GM12878 (cell line): Measurements from ENCODE around the gene SSX2IP. TPM values are rescaled to one million over a fixed set of nuclear protein-coding genes. Genes with fewer than 3 reads are reported as not detected.

Source experiments
- ATAC-seq: fragments of 200-7000 bp; cut with Tn5 transposase; 3 replicates; pipeline ENCODE4 v1.9.1; 2020; ENCODE audit warnings: mild to moderate bottlenecking, moderate library complexity
- BruUV-seq: library from RNA; stranded (reverse); fragments of 400-500 nt; replicated peaks from 2 replicates; lab custom pipeline; 2021; lab: Mats Ljungman, UMichigan
- CTCF ChIA-PET: fragments of 300-600 bp; sonication (Branson Sonifier 250); formaldehyde crosslinking; extraction: SDS; loops from one replicate; lab custom pipeline; 2021; ENCODE audit warnings: inconsistent platforms; lab: Yijun Ruan, JAX
- POLR2A ChIA-PET: fragments of 350-600 bp; formaldehyde crosslinking; extraction: SDS; loops from one replicate; lab custom pipeline; 2021; ENCODE audit warnings: inconsistent platforms; lab: Charles Lee
- RAD21 ChIA-PET: fragments of 300-600 bp; sonication (Branson Sonifier 250); formaldehyde crosslinking; loops from one replicate; lab custom pipeline; 2023; ENCODE audit warnings: antibody characterized with exemption; ENCODE audit not compliant: unreplicated experiment; lab: Charles Lee
- SMC1A ChIA-PET: fragments of 300-600 bp; sonication (Branson Sonifier 250); formaldehyde crosslinking; loops from one replicate; lab custom pipeline; 2023; ENCODE audit not compliant: unreplicated experiment, uncharacterized antibody; lab: Charles Lee
- DNase-seq: peaks from one replicate; pipeline ENCODE4 v3.0.0-alpha.2; 2011; ENCODE audit warnings: low read depth, low spot score
- FAIRE-seq: peaks from 3 replicates; lab custom pipeline; 2011; peaks lifted over from hg19 to GRCh38; lab: Jason Lieb, UNC
- H2AFZ ChIP-seq: 2 replicates; pipeline ENCODE4 v1.6.0; 2011; ENCODE audit warnings: low read depth, low read length, control low read depth; ENCODE audit not compliant: control insufficient read depth
- H3K27ac ChIP-seq: 2 replicates; pipeline ENCODE4 v1.5.1; 2011; ENCODE audit warnings: control low read depth; ENCODE audit not compliant: control insufficient read depth, insufficient read depth
- H3K27me3 ChIP-seq, 2 experiments: replicated peaks in 1 of 2; 2 replicates each; pipeline versions ENCODE4 v1.6.0 to v1.6.1; 2011; ENCODE audit warnings: low read length in 1 of 2; ENCODE audit not compliant: control insufficient read depth in 2 of 2, insufficient read depth in 2 of 2
- H3K36me3 ChIP-seq, 2 experiments: 2 replicates each; pipeline ENCODE4 v1.5.1; 2011; ENCODE audit warnings: low read length in 1 of 2; ENCODE audit not compliant: control insufficient read depth in 2 of 2, insufficient read depth in 2 of 2
- H3K4me1 ChIP-seq: 2 replicates; pipeline ENCODE4 v1.6.1; 2011; ENCODE audit warnings: mild to moderate bottlenecking, low read length, moderate library complexity, mixed read lengths; ENCODE audit not compliant: control insufficient read depth, insufficient read depth
- H3K4me2 ChIP-seq: 2 replicates; pipeline ENCODE4 v1.6.0; 2011; ENCODE audit warnings: control low read depth; ENCODE audit not compliant: control insufficient read depth, insufficient read depth
- H3K4me3 ChIP-seq: fragments of 200-600 bp; sonication (generic); 2 replicates; pipeline ENCODE4 v1.5.1; 2016
- H3K79me2 ChIP-seq: 2 replicates; pipeline ENCODE4 v1.6.0; 2011; ENCODE audit warnings: low read length; ENCODE audit not compliant: control insufficient read depth, insufficient read depth
- H3K9ac ChIP-seq: 2 replicates; pipeline ENCODE4 v1.8.0; 2011; ENCODE audit warnings: low read length, control low read depth, mixed read lengths; ENCODE audit not compliant: control insufficient read depth, insufficient read depth
- H3K9me3 ChIP-seq: replicated peaks from 3 replicates; pipeline ENCODE4 v1.5.1; 2011; ENCODE audit warnings: mild to moderate bottlenecking, low read length; ENCODE audit not compliant: control insufficient read depth, insufficient read depth
- H4K20me1 ChIP-seq: 2 replicates; pipeline ENCODE4 v1.6.0; 2011; ENCODE audit not compliant: control insufficient read depth, insufficient read depth
- BHLHE40 ChIP-seq, 2 experiments: fragments of 450-650 bp in 1 of 2; IDR thresholded peaks; 2 replicates each; pipeline ENCODE4 v1.6.1; 2011 to 2017; ENCODE audit warnings: low read depth in 2 of 2, borderline replicate concordance in 1 of 2, improper control_type of control experiment in 1 of 2, low read length in 1 of 2, mild to moderate bottlenecking in 1 of 2
- BMI1 ChIP-seq: fragments of 450-650 bp; IDR thresholded peaks from 2 replicates; pipeline ENCODE4 v1.6.1; 2016; ENCODE audit warnings: mild to moderate bottlenecking, moderate library complexity, borderline replicate concordance
- CBX5 ChIP-seq: sonication (generic); IDR thresholded peaks from 2 replicates; pipeline ENCODE4 v1.6.1; 2016; ENCODE audit warnings: low read depth, moderate library complexity, mild to moderate bottlenecking, inconsistent platforms
- GATAD2B ChIP-seq: fragments of 450-650 bp; conservative IDR thresholded peaks from 2 replicates; pipeline ENCODE4 v1.6.1; 2017; ENCODE audit warnings: low read depth, mild to moderate bottlenecking, moderate library complexity
- IKZF1 ChIP-seq: fragments of 450-650 bp; conservative IDR thresholded peaks from 2 replicates; pipeline ENCODE4 v1.6.1; 2017; ENCODE audit warnings: antibody characterized with exemption, mild to moderate bottlenecking
- KLF5 ChIP-seq: fragments of 450-650 bp; IDR thresholded peaks from 2 replicates; pipeline ENCODE4 v1.6.1; 2014; ENCODE audit warnings: mild to moderate bottlenecking; ENCODE audit not compliant: partially characterized antibody
- MEF2A ChIP-seq: IDR thresholded peaks from 2 replicates; pipeline ENCODE4 v1.6.1; 2011; ENCODE audit warnings: low read depth, mild to moderate bottlenecking, low read length, moderate library complexity; ENCODE audit not compliant: insufficient read depth
- RFX5 ChIP-seq: IDR thresholded peaks from 2 replicates; pipeline ENCODE4 v1.6.1; 2011; ENCODE audit warnings: low read depth, low read length, improper control_type of control experiment
- SIX5 ChIP-seq: IDR thresholded peaks from 2 replicates; pipeline ENCODE4 v1.6.1; 2011; ENCODE audit warnings: mild to moderate bottlenecking, low read depth, low read length, moderate library complexity; ENCODE audit not compliant: severe bottlenecking
- YBX1 ChIP-seq: fragments of 450-650 bp; IDR thresholded peaks from 2 replicates; pipeline ENCODE4 v1.6.1; 2016; ENCODE audit warnings: antibody characterized with exemption
- ZSCAN29 ChIP-seq: fragments of 450-650 bp; IDR thresholded peaks from 2 replicates; pipeline ENCODE4 v1.6.1; 2017; ENCODE audit warnings: mild to moderate bottlenecking, moderate library complexity
- WGBS: methylation state at CpG from one replicate; pipeline ENCODE4 v1.1.6; 2016; ENCODE audit warnings: low lambda C conversion rate; ENCODE audit not compliant: insufficient replicate concordance, insufficient coverage; ENCODE audit errors: missing lambda C conversion rate; 5-methylcytosine and 5-hydroxymethylcytosine counted together
- in situ Hi-C: fragments of 300-500 bp; cut with MboI; formaldehyde crosslinking; loops from 9 replicates; pipeline ENCODE4 v1.14.3; 2018; ENCODE audit warnings: mixed read lengths
- intact Hi-C: fragments of 100-400 bp; cut with micrococcal nuclease; formaldehyde crosslinking; loops from one replicate; pipeline ENCODE4 v1.14.2; 2022; ENCODE audit not compliant: unreplicated experiment
- polyA plus RNA-seq, 11 experiments: library from polyadenylated mRNA; depleted of rRNA in 4 of 11; unstranded in 6 of 11; stranded (reverse) in 5 of 11; fragments of >200 nt; fragmentation: Nextera tagmentation in 4 of 11; fragmentation: Illumina TruSeq in 1 of 11; extraction: Ambion mirVana in 4 of 11; extraction: Trizol in 1 of 11; gene quantifications; 1 replicate in 1 of 11; 2 replicates in 10 of 11; pipeline versions ENCODE4 v1.2.1 to v1.2.3, GENCODE V29; 2011 to 2016; ENCODE audit warnings: inconsistent platforms in 2 of 11, missing spikeins in 2 of 11, low read depth in 1 of 11
- total RNA-seq, 4 experiments: library from RNA; depleted of rRNA in 3 of 4; stranded (reverse); fragments of >200 nt in 3 of 4; fragmentation: Illumina TruSeq in 1 of 4; extraction: Trizol in 1 of 4; gene quantifications; 2 replicates each; pipeline versions ENCODE4 v1.2.1 to v1.2.3, GENCODE V29; 2013 to 2021
- TF ChIP-seq, protein P1 (sequence below): fragments of 450-650 bp; IDR thresholded peaks from 2 replicates; pipeline ENCODE4 v1.6.1; 2018; ENCODE audit warnings: borderline replicate concordance, mild to moderate bottlenecking; ENCODE audit not compliant: partially characterized antibody
- TF ChIP-seq, protein P2 (sequence below): fragments of 450-650 bp; formaldehyde crosslinking; IDR thresholded peaks from 2 replicates; pipeline ENCODE4 v1.5.0; 2022; ENCODE audit warnings: mild to moderate bottlenecking, missing genetic modification characterization

The SSX2IP gene
- total and polyA plus RNA-seq, 10 of the 15 experiments (the other 5 are each of a cell fraction or from before 2014, with no cell fraction given), result 3.3 to 14.0 (median 10.4) TPM

DNA sequence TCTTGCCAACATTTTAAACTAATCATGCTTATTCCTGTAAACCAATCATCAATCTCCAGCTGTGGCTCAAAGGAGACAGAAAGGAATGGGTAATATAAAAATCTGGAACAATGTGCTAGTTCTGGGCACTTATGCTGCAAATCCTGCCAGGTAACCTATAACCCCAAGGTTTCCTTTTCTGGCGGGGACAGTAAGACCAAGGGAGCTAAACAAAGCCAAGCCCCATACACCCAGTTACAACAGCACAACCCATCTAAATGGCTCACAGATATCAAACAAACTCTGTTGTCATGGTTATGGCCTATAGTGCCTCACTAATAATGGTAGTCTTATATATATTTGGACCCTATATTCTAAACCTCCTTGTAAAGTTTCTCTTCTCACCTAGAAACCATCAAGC lies 79.2 kb downstream of the SSX2IP start (continued):
- TF ChIP-seq, protein P1, sequence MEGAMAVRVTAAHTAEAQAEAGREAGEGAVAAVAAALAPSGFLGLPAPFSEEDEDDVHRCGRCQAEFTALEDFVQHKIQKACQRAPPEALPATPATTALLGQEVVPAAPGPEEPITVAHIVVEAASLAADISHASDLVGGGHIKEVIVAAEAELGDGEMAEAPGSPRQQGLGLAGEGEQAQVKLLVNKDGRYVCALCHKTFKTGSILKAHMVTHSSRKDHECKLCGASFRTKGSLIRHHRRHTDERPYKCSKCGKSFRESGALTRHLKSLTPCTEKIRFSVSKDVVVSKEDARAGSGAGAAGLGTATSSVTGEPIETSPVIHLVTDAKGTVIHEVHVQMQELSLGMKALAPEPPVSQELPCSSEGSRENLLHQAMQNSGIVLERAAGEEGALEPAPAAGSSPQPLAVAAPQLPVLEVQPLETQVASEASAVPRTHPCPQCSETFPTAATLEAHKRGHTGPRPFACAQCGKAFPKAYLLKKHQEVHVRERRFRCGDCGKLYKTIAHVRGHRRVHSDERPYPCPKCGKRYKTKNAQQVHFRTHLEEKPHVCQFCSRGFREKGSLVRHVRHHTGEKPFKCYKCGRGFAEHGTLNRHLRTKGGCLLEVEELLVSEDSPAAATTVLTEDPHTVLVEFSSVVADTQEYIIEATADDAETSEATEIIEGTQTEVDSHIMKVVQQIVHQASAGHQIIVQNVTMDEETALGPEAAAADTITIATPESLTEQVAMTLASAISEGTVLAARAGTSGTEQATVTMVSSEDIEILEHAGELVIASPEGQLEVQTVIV, result no peak
- TF ChIP-seq KLF5 (no peak), ZSCAN29 (no peak)
- TF ChIP-seq, protein P2, sequence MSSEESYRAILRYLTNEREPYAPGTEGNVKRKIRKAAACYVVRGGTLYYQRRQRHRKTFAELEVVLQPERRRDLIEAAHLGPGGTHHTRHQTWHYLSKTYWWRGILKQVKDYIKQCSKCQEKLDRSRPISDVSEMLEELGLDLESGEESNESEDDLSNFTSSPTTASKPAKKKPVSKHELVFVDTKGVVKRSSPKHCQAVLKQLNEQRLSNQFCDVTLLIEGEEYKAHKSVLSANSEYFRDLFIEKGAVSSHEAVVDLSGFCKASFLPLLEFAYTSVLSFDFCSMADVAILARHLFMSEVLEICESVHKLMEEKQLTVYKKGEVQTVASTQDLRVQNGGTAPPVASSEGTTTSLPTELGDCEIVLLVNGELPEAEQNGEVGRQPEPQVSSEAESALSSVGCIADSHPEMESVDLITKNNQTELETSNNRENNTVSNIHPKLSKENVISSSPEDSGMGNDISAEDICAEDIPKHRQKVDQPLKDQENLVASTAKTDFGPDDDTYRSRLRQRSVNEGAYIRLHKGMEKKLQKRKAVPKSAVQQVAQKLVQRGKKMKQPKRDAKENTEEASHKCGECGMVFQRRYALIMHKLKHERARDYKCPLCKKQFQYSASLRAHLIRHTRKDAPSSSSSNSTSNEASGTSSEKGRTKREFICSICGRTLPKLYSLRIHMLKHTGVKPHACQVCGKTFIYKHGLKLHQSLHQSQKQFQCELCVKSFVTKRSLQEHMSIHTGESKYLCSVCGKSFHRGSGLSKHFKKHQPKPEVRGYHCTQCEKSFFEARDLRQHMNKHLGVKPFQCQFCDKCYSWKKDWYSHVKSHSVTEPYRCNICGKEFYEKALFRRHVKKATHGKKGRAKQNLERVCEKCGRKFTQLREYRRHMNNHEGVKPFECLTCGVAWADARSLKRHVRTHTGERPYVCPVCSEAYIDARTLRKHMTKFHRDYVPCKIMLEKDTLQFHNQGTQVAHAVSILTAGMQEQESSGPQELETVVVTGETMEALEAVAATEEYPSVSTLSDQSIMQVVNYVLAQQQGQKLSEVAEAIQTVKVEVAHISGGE, result no peak

DNA sequence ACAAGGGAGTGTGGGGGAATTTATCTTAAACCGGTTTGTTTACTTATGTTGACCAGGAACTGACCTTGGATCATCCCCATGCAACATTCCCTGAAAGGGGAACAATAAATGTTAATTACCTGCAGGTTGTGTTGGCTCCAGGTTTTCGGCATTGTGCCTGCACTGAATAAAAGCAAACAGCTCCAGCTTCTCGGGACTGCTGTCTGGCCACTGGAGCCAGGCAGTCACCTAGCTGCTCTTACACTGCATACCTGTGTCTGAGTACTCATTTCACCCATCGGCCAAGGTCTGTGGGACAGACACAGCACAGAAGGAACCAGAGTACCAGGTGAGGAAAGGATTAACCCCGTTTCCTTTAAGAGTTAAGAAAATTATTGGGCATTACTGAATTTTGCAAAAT lies 83.3 kb downstream of the SSX2IP start:
- no peaks in the 10 kb centered on the region for H3K4me1 ChIP-seq
- no peak overlapping the region for H2AFZ ChIP-seq
- no peak overlapping the region for H3K27ac ChIP-seq
- no peak overlapping the region for H3K4me3 ChIP-seq
- ChIA-PET CTCF (interaction anchor here (0.8 to 1.3 kb wide), 2 partner anchors 175 to 465 kb away, joined by 3 to 4 read pairs; no protein-coding TSS in a partner anchor), SMC1A (interaction anchor here (0.6 to 3.1 kb wide), 3 partner anchors 8 to 165 kb away, joined by 3 to 8 read pairs (median 5); no protein-coding TSS in a partner anchor), POLR2A (no interaction called here), RAD21 (no interaction called here)
- H3K9me3 ChIP-seq, result peaks cover 20% of the 10 kb centered on the region
- no peaks in the 10 kb centered on the region for H3K36me3 ChIP-seq
- H3K4me2 ChIP-seq, result no peak overlapping the region
- TF ChIP-seq IKZF1, result no peak
- no peak for TF ChIP-seq RFX5
- TF ChIP-seq BHLHE40 (IDR thresholded peaks at IDR 0.05; ENCODE audit: borderline replicate concordance in 1 of 2, low read depth in 2 of 2, low read length in 1 of 2), result no peak
- no peak for TF ChIP-seq CBX5
- TF ChIP-seq YBX1, result no peak
- TF ChIP-seq GATAD2B, result no peak
- no peak for TF ChIP-seq MEF2A
- no peak for TF ChIP-seq ZSCAN29
- TF ChIP-seq BMI1, result no peak
- TF ChIP-seq SIX5, result no peak
- WGBS, result 46% methylated on average over 5 of the region's 5 CpGs
- BruUV-seq, result no TSS peak
- H4K20me1 ChIP-seq, result no peaks in the 10 kb centered on the region
- no peak for ATAC-seq
- no peaks in the 10 kb centered on the region for H3K27me3 ChIP-seq
- in situ Hi-C loops, result no loop called here
- intact Hi-C loops, result no loop called here
- FAIRE-seq, result no peak
- no peak overlapping the region for H3K9ac ChIP-seq
- no peaks in the 10 kb centered on the region for H3K79me2 ChIP-seq
- no peak for DNase-seq
